Measurements from ENCODE around the gene STARD13. TPM values are rescaled to one million over a fixed set of nuclear protein-coding genes. Genes with fewer than 3 reads are reported as not detected.

STARD13 gene
- total RNA-seq, 1 experiment from 2014 or later: 1.2 TPM

- DNase-seq: no peak
- no peaks in the 10 kb centered on the region for H3K4me1 ChIP-seq (ENCODE audit: low read length)
- H3K27me3 ChIP-seq (ENCODE audit: low read length): no peaks in the 10 kb centered on the region
- no peak overlapping the region for H3K9ac ChIP-seq (ENCODE audit: low read length)
- H3K27ac ChIP-seq (ENCODE audit: low read length): no peak overlapping the region
- H3K9me3 ChIP-seq (ENCODE audit: low read length): no peaks in the 10 kb centered on the region
- H3K79me2 ChIP-seq (ENCODE audit: low read length): no peaks in the 10 kb centered on the region
- no peaks in the 10 kb centered on the region for H4K20me1 ChIP-seq (ENCODE audit: insufficient read depth, low read depth, low read length)
- H2AFZ ChIP-seq (ENCODE audit: low read length): no peak overlapping the region
- H3K4me2 ChIP-seq (ENCODE audit: low read depth, low read length, poor library complexity, severe bottlenecking): no peak overlapping the region
- no peaks in the 10 kb centered on the region for H3K36me3 ChIP-seq (ENCODE audit: insufficient read depth, low read length)
- H3K4me3 ChIP-seq (ENCODE audit: low read length): no peak overlapping the region
- H3K9me2 ChIP-seq (replicated peaks; ENCODE audit: insufficient read depth, low read length): no peaks in the 10 kb centered on the region
These were observed 20.4 kb downstream of the STARD13 start for GRCh38 chr13:33265133-33265532.

- Histone ChIP-seq H3K27ac (ENCODE audit: low read length) (no peak overlapping the region), H3K9me3 (ENCODE audit: low read length) (no peaks in the 10 kb centered on the region), H3K4me2 (ENCODE audit: low read depth, low read length, poor library complexity, severe bottlenecking) (no peak overlapping the region), H3K4me3 (ENCODE audit: low read length) (no peak overlapping the region), H3K36me3 (ENCODE audit: insufficient read depth, low read length) (no peaks in the 10 kb centered on the region), H3K4me1 (ENCODE audit: low read length) (no peaks in the 10 kb centered on the region), H3K9ac (ENCODE audit: low read length) (no peak overlapping the region), H3K9me2 (replicated peaks; ENCODE audit: insufficient read depth, low read length) (no peaks in the 10 kb centered on the region), H3K27me3 (ENCODE audit: low read length) (no peaks in the 10 kb centered on the region), H3K79me2 (ENCODE audit: low read length) (no peaks in the 10 kb centered on the region), H2AFZ (ENCODE audit: low read length) (no peak overlapping the region), H4K20me1 (ENCODE audit: insufficient read depth, low read depth, low read length) (no peaks in the 10 kb centered on the region)
- no peak for DNase-seq
These were observed 21.0 kb downstream of the STARD13 start for GRCh38 chr13:33264620-33264978.

- DNase-seq: no peak
- Histone ChIP-seq H3K36me3 (ENCODE audit: insufficient read depth, low read length) (no peaks in the 10 kb centered on the region), H2AFZ (ENCODE audit: low read length) (no peak overlapping the region), H3K27me3 (ENCODE audit: low read length) (no peaks in the 10 kb centered on the region), H3K4me2 (ENCODE audit: low read depth, low read length, poor library complexity, severe bottlenecking) (no peak overlapping the region), H3K9me3 (ENCODE audit: low read length) (no peaks in the 10 kb centered on the region), H3K9me2 (replicated peaks; ENCODE audit: insufficient read depth, low read length) (no peaks in the 10 kb centered on the region), H3K9ac (ENCODE audit: low read length) (no peak overlapping the region), H4K20me1 (ENCODE audit: insufficient read depth, low read depth, low read length) (no peaks in the 10 kb centered on the region), H3K4me3 (ENCODE audit: low read length) (no peak overlapping the region), H3K4me1 (ENCODE audit: low read length) (no peaks in the 10 kb centered on the region), H3K79me2 (ENCODE audit: low read length) (no peaks in the 10 kb centered on the region), H3K27ac (ENCODE audit: low read length) (no peak overlapping the region)
These were observed 21.5 kb downstream of the STARD13 start for GRCh38 chr13:33263976-33264619.

- Histone ChIP-seq H3K9me2 (replicated peaks; ENCODE audit: insufficient read depth, low read length) (no peaks in the 10 kb centered on the region), H3K4me3 (ENCODE audit: low read length) (no peak overlapping the region), H4K20me1 (ENCODE audit: insufficient read depth, low read depth, low read length) (no peaks in the 10 kb centered on the region), H3K27ac (ENCODE audit: low read length) (no peak overlapping the region), H3K27me3 (ENCODE audit: low read length) (no peaks in the 10 kb centered on the region), H3K4me2 (ENCODE audit: low read depth, low read length, poor library complexity, severe bottlenecking) (no peak overlapping the region), H3K9ac (ENCODE audit: low read length) (no peak overlapping the region), H2AFZ (ENCODE audit: low read length) (no peak overlapping the region), H3K79me2 (ENCODE audit: low read length) (no peaks in the 10 kb centered on the region), H3K9me3 (ENCODE audit: low read length) (no peaks in the 10 kb centered on the region), H3K4me1 (ENCODE audit: low read length) (no peaks in the 10 kb centered on the region), H3K36me3 (ENCODE audit: insufficient read depth, low read length) (no peaks in the 10 kb centered on the region)
- DNase-seq: no peak
These were observed 22.1 kb downstream of the STARD13 start for GRCh38 chr13:33263484-33263883.

- Histone ChIP-seq H3K4me2 (ENCODE audit: low read depth, low read length, poor library complexity, severe bottlenecking) (no peak overlapping the region), H3K27ac (ENCODE audit: low read length) (no peak overlapping the region), H3K36me3 (ENCODE audit: insufficient read depth, low read length) (no peaks in the 10 kb centered on the region), H3K9me2 (replicated peaks; ENCODE audit: insufficient read depth, low read length) (no peaks in the 10 kb centered on the region), H3K9me3 (ENCODE audit: low read length) (no peaks in the 10 kb centered on the region), H2AFZ (ENCODE audit: low read length) (no peak overlapping the region), H3K27me3 (ENCODE audit: low read length) (no peaks in the 10 kb centered on the region), H3K9ac (ENCODE audit: low read length) (no peak overlapping the region), H3K4me3 (ENCODE audit: low read length) (no peak overlapping the region), H4K20me1 (ENCODE audit: insufficient read depth, low read depth, low read length) (no peaks in the 10 kb centered on the region), H3K4me1 (ENCODE audit: low read length) (no peaks in the 10 kb centered on the region), H3K79me2 (ENCODE audit: low read length) (no peaks in the 10 kb centered on the region)
- DNase-seq: no peak
These were observed 22.6 kb downstream of the STARD13 start for GRCh38 chr13:33262997-33263396.

- Histone ChIP-seq H3K27me3 (ENCODE audit: low read length) (no peaks in the 10 kb centered on the region), H3K4me3 (ENCODE audit: low read length) (no peak overlapping the region), H3K4me1 (ENCODE audit: low read length) (no peaks in the 10 kb centered on the region), H3K79me2 (ENCODE audit: low read length) (no peaks in the 10 kb centered on the region), H2AFZ (ENCODE audit: low read length) (no peak overlapping the region), H3K4me2 (ENCODE audit: low read depth, low read length, poor library complexity, severe bottlenecking) (no peak overlapping the region), H4K20me1 (ENCODE audit: insufficient read depth, low read depth, low read length) (no peaks in the 10 kb centered on the region), H3K9me2 (replicated peaks; ENCODE audit: insufficient read depth, low read length) (no peaks in the 10 kb centered on the region), H3K9me3 (ENCODE audit: low read length) (no peaks in the 10 kb centered on the region), H3K9ac (ENCODE audit: low read length) (no peak overlapping the region), H3K27ac (ENCODE audit: low read length) (no peak overlapping the region), H3K36me3 (ENCODE audit: insufficient read depth, low read length) (no peaks in the 10 kb centered on the region)
- DNase-seq: no peak
These were observed 23.0 kb downstream of the STARD13 start for GRCh38 chr13:33262594-33262993.

GRCh38 chr13:33262062-33262487, 23.5 kb downstream of the STARD13 start:
- Histone ChIP-seq H4K20me1 (ENCODE audit: insufficient read depth, low read depth, low read length) (no peaks in the 10 kb centered on the region), H3K27ac (ENCODE audit: low read length) (no peak overlapping the region), H3K9me2 (replicated peaks; ENCODE audit: insufficient read depth, low read length) (no peaks in the 10 kb centered on the region), H3K4me1 (ENCODE audit: low read length) (no peaks in the 10 kb centered on the region), H3K4me3 (ENCODE audit: low read length) (no peak overlapping the region), H3K36me3 (ENCODE audit: insufficient read depth, low read length) (no peaks in the 10 kb centered on the region), H3K79me2 (ENCODE audit: low read length) (no peaks in the 10 kb centered on the region), H3K4me2 (ENCODE audit: low read depth, low read length, poor library complexity, severe bottlenecking) (no peak overlapping the region), H3K27me3 (ENCODE audit: low read length) (no peaks in the 10 kb centered on the region), H2AFZ (ENCODE audit: low read length) (no peak overlapping the region), H3K9ac (ENCODE audit: low read length) (no peak overlapping the region), H3K9me3 (ENCODE audit: low read length) (no peaks in the 10 kb centered on the region)
- DNase-seq: no peak

- no peaks in the 10 kb centered on the region for H3K79me2 ChIP-seq (ENCODE audit: low read length)
- no peak overlapping the region for H3K4me2 ChIP-seq (ENCODE audit: low read depth, low read length, poor library complexity, severe bottlenecking)
- no peaks in the 10 kb centered on the region for H3K4me1 ChIP-seq (ENCODE audit: low read length)
- H3K36me3 ChIP-seq (ENCODE audit: insufficient read depth, low read length): no peaks in the 10 kb centered on the region
- H3K4me3 ChIP-seq (ENCODE audit: low read length): no peak overlapping the region
- no peaks in the 10 kb centered on the region for H3K27me3 ChIP-seq (ENCODE audit: low read length)
- no peak overlapping the region for H3K9ac ChIP-seq (ENCODE audit: low read length)
- no peak overlapping the region for H3K27ac ChIP-seq (ENCODE audit: low read length)
- H3K9me2 ChIP-seq (replicated peaks; ENCODE audit: insufficient read depth, low read length): no peaks in the 10 kb centered on the region
- DNase-seq: no peak
- no peaks in the 10 kb centered on the region for H4K20me1 ChIP-seq (ENCODE audit: insufficient read depth, low read depth, low read length)
- H2AFZ ChIP-seq (ENCODE audit: low read length): no peak overlapping the region
- H3K9me3 ChIP-seq (ENCODE audit: low read length): no peaks in the 10 kb centered on the region
These were observed 24.0 kb downstream of the STARD13 start for GRCh38 chr13:33261387-33262061.
